Heart right ventricle (tissue), 16 donors: Measurements from ENCODE around the gene UCHL1. TPM values are rescaled to one million over a fixed set of nuclear protein-coding genes. Genes with fewer than 3 reads are reported as not detected.
A peak's percentile ranks its signal among the peaks of the same experiment; 100 is the strongest.

Source experiments
- ATAC-seq, 8 donors: fragments of 200-7000 bp; cut with Tn5 transposase; one replicate each; pipeline ENCODE4 v1.9.1; 2020; ENCODE audit warnings: mild to moderate bottlenecking in 8 of 8, moderate library complexity in 8 of 8, moderate number of reproducible peaks in 1 of 8
- DNase-seq, 2 donors: peaks; one replicate each; pipeline ENCODE4 v3.0.0-alpha.2; 2020
- H3K27ac ChIP-seq, 10 donors: fragments of 200-600 bp; sonication (generic) in 2 of 10; one replicate each; pipeline versions ENCODE4 v1.5.0 to v1.8.0; 2020 to 2022; ENCODE audit warnings: mild to moderate bottlenecking in 3 of 10
- H3K27me3 ChIP-seq, 7 donors: fragments of 200-600 bp; one replicate each; pipeline ENCODE4 v1.8.0; 2021 to 2022; ENCODE audit warnings: mild to moderate bottlenecking in 2 of 7
- H3K36me3 ChIP-seq, 9 donors: fragments of 200-600 bp; sonication (generic) in 1 of 9; one replicate each; pipeline versions ENCODE4 v1.5.0 to v1.8.0; 2020 to 2022; ENCODE audit warnings: mild to moderate bottlenecking in 2 of 9
- H3K4me1 ChIP-seq, 9 donors: fragments of 200-600 bp; sonication (generic) in 1 of 9; one replicate each; pipeline versions ENCODE4 v1.5.0 to v1.8.0; 2020 to 2022; ENCODE audit warnings: mild to moderate bottlenecking in 4 of 9
- H3K4me3 ChIP-seq, 10 donors: fragments of 200-600 bp; sonication (generic) in 2 of 10; one replicate each; pipeline versions ENCODE4 v1.5.0 to v1.8.0; 2020 to 2022; ENCODE audit warnings: mild to moderate bottlenecking in 7 of 10, moderate library complexity in 2 of 10
- H3K9me3 ChIP-seq, 11 donors: fragments of 200-600 bp in 10 of 11; sonication (generic) in 2 of 11; one replicate each; pipeline versions ENCODE4 v1.5.0 to v1.8.0; 2013 to 2022; ENCODE audit warnings: mild to moderate bottlenecking in 2 of 11, control low read depth in 1 of 11, moderate library complexity in 1 of 11
- CTCF ChIP-seq, 9 donors: fragments of 200-600 bp; sonication (generic) in 2 of 9; IDR thresholded peaks; one replicate each; pipeline versions ENCODE4 v1.5.0 to v1.8.0; 2021 to 2022; ENCODE audit warnings: antibody characterized with exemption in 9 of 9, mild to moderate bottlenecking in 5 of 9, moderate library complexity in 1 of 9
- WGBS, 2 donors: extraction: QIAGEN DNeasy Blood & Tissue Kit; methylation state at CpG; one replicate each; pipeline ENCODE4 v1.1.7; 2013; ENCODE audit warnings: inconsistent platforms in 1 of 2; 5-methylcytosine and 5-hydroxymethylcytosine counted together
- intact Hi-C, 10 donors: fragments of 100-400 bp; cut with DNase I; formaldehyde crosslinking; loops; one replicate each; pipeline versions ENCODE4 v1.11.1 to v1.14.2; 2022
- polyA plus RNA-seq, 2 donors: library from polyadenylated mRNA; stranded (reverse); fragments of 200-250 nt; gene quantifications; one replicate each; pipeline ENCODE4 v1.2.3, GENCODE V29; 2013
- total RNA-seq, 10 donors: library from RNA; stranded (reverse); fragmentation: NEBNext Ultra II Directional in 3 of 10; extraction: Animal tissue kit (Norgen Biotek cat#: 25700) in 3 of 10; gene quantifications; one replicate each; pipeline versions ENCODE4 v1.2.1 to v1.2.4, GENCODE V29; 2021 to 2023
- donor health status: Arrhythmogenic right ventricular cardiomyopathy.
- donor health status: ischemic (EF 13 %, LVEDD 7.1; RV severe dilation, severe dysfunction).
- donor health status: healthy with polysubstance abuse.
- donor health status: DM: no; HTN: yes; CAD: no.
- donor health status: DM: no; HTN: no; CAD: no.
- donor health status: ischemic (EF 25% LVEDD 6.9; RV normal size, moderate dysfunction).
- donor health status: ischemic (EF 25% LVEDD 5.7; RV mildly dilated, moderate dysfunction).
- donor health status: healthy.
- donor health status: DM: yes; HTN: yes; CAD: no.
- donor health status: Ischemic cardiomyopathy.
- donor health status: ischemic (EF 35%, LVEDD 5.7; RV mildly dilated, moderate dysfunction).
- donor health status: nonischemic (EF 11% LVEDD 7.7; RV severe dilation, severe dysfunction).
- donor health status: DM: yes; HTN: yes; CAD: no.
- donor health status: PGD.
- donor health status: ischemic (EF 29% LVEDD 5.4; RV normal size, mild dysfunction).
- donor health status: nonischemic (EF 23%, LVEDD 6.1; RV moderate dilation, normal function).

The UCHL1 gene
- total and polyA plus RNA-seq, 12 donors = 3.2 to 75.9 (median 10.3) TPM

GRCh38 chr4:41299486-41299885 lies 42.8 kb downstream of the UCHL1 start:
- H3K36me3 ChIP-seq = no peaks in the 10 kb centered on the region
- no peak for TF ChIP-seq CTCF (IDR thresholded peaks at IDR 0.05)
- H3K4me3 ChIP-seq = no peak overlapping the region
- H3K27me3 ChIP-seq = no peaks in the 10 kb centered on the region
- 81 to 86% methylated on average over 2 of the region's 2 CpGs for WGBS, 2 donors
- ATAC-seq = no peak
- peaks cover 0 to 8% (median 2%) of the 10 kb centered on the region in 11 donors for H3K9me3 ChIP-seq
- intact Hi-C loops = loop anchor here in 3 of 10 donors (10.0 kb wide), 3 partner anchors 135 to 235 kb away; partner anchors contain the start of gene LIMCH1 (in 1 of the 3)
- H3K27ac ChIP-seq = no peak overlapping the region
- no peak for DNase-seq
- peaks cover 0 to 16% (median 3%) of the 10 kb centered on the region in 9 donors for H3K4me1 ChIP-seq

- peaks cover 0 to 16% (median 3%) of the 10 kb centered on the region in 9 donors for H3K4me1 ChIP-seq
- intact Hi-C loops = no loop called here
- TF ChIP-seq CTCF (IDR thresholded peaks at IDR 0.05) = no peak
- no peaks in the 10 kb centered on the region for H3K36me3 ChIP-seq
- WGBS, 2 donors = 70 to 71% methylated on average over 4 of the region's 4 CpGs
- ATAC-seq (no peak), DNase-seq (no peak)
- no peaks in the 10 kb centered on the region for H3K9me3 ChIP-seq
- H3K4me3 ChIP-seq = no peak overlapping the region
- no peak overlapping the region for H3K27ac ChIP-seq
- H3K27me3 ChIP-seq = no peaks in the 10 kb centered on the region
These were observed 44.4 kb downstream of the UCHL1 start for GRCh38 chr4:41301137-41301536.

DNA sequence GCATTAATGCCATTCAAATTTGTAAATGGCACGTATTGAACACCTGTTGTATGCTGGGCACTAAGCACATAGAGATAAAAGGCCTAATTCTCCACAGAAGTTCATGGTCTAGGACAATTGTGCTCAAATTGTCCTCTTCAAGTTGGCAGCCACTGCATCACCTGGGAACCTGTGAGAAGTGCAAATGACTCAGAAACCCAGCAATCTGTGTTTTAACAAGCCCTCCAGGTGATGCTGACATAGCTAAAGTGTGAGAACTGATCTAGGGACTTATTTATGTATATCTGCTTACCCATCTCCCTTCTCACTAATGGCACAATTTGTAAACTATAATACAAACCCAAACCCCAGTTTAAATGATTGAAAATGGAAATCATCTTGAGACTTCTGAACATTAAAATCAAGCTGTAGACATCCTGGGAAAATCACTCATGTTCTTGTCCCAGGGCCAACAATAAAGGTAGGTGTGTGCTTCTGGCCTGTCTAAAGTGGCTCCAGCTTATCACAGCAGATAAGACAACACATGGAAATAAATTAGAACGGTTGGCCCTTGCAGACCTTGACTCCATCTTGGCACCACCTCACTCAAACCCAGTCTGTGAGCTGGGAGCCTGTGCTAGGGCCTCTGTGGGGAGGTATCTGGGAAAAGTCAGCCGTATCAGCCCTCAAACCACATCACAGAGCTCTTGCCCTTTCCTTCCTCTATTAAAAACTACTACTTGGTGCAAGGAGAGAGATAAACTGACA lies 46.8 kb downstream of the UCHL1 start:
- Histone ChIP-seq H3K4me1 (peaks cover 0 to 23% (median 8%) of the 10 kb centered on the region in 9 donors), H3K4me3 (no peak overlapping the region), H3K36me3 (no peaks in the 10 kb centered on the region), H3K27me3 (no peaks in the 10 kb centered on the region), H3K27ac (no peak overlapping the region), H3K9me3 (peaks cover 0 to 10% (median 0%) of the 10 kb centered on the region in 11 donors)
- WGBS, 2 donors = 66 to 67% methylated on average over 3 of the region's 3 CpGs
- TF ChIP-seq CTCF (IDR thresholded peaks at IDR 0.05) = no peak
- intact Hi-C loops = no loop called here
- DNase-seq = no peak
- ATAC-seq = peak in 1 of 8 donors; percentile 51

DNA sequence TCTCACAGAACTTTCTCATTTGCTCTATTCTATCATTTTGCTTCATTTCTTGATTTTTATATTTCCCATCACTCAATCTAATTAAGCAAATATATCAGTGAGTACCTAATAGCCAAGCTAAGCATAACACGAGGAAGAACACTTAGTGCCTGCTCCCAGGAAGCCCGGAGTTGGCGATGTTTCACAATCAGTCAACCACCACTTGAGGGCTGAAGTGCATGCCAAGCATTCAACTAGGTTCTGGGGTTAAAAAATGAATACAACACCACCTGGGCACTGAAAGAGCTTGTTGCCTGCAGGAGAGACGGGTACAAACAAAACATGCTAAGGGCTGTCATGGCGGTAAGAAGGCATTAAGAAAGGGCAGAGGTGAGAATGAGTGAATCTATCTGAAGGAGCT lies 47.5 kb downstream of the UCHL1 start:
- H3K4me3 ChIP-seq = no peak overlapping the region
- no peak overlapping the region for H3K27ac ChIP-seq
- peak in 3 of 8 donors; percentile 42 to 64 (median 56) for ATAC-seq
- 73 to 75% methylated on average over 5 of the region's 5 CpGs for WGBS, 2 donors
- TF ChIP-seq CTCF (IDR thresholded peaks at IDR 0.05) = no peak
- no peaks in the 10 kb centered on the region for H3K36me3 ChIP-seq
- H3K4me1 ChIP-seq = peaks cover 0 to 28% (median 11%) of the 10 kb centered on the region in 9 donors
- DNase-seq = no peak
- intact Hi-C loops = no loop called here
- H3K27me3 ChIP-seq = no peaks in the 10 kb centered on the region
- peaks cover 0 to 10% (median 0%) of the 10 kb centered on the region in 11 donors for H3K9me3 ChIP-seq
